SU-DHL-6 (cell line): ENCODE data around the gene TMEM121B.

Experiments used
- H2AFZ ChIP-seq: fragments of 200-600 bp; sonication (generic); 2 replicates; pipeline ENCODE4 v1.6.1; 2014; ENCODE audit warnings: low read depth, mild to moderate bottlenecking, moderate library complexity, mixed read lengths, antibody characterized with exemption, low read length; ENCODE audit not compliant: severe bottlenecking
- H3F3A ChIP-seq: fragments of 200-600 bp; shearing (Covaris generic); 2 replicates; pipeline ENCODE4 v1.6.0; 2016; ENCODE audit warnings: antibody characterized with exemption, mild to moderate bottlenecking; ENCODE audit not compliant: insufficient read depth
- H3K27ac ChIP-seq: fragments of 200-600 bp; sonication (generic); 2 replicates; pipeline ENCODE4 v1.5.1; 2016; ENCODE audit warnings: low read depth, mild to moderate bottlenecking, low read length, moderate library complexity, mixed read lengths
- H3K27me3 ChIP-seq: fragments of 200-600 bp; sonication (generic), shearing (Covaris generic); 2 replicates; pipeline ENCODE4 v1.6.0; 2014; ENCODE audit warnings: mild to moderate bottlenecking, low read length
- H3K36me3 ChIP-seq: fragments of 200-600 bp; sonication (generic); 2 replicates; pipeline ENCODE4 v1.6.1; 2014; ENCODE audit warnings: mild to moderate bottlenecking, low read length, mixed read lengths
- H3K4me2 ChIP-seq: fragments of 300-600, 200-600 bp; shearing (Covaris generic), sonication (generic); 2 replicates; pipeline ENCODE4 v1.6.0; 2014; ENCODE audit warnings: low read length, low read depth, mild to moderate bottlenecking; ENCODE audit not compliant: poor library complexity, severe bottlenecking
- H3K4me3 ChIP-seq: fragments of 200-600 bp; sonication (generic); 2 replicates; pipeline ENCODE4 v1.5.1; 2014; ENCODE audit warnings: antibody characterized with exemption, low read length, mild to moderate bottlenecking, mixed read lengths; ENCODE audit not compliant: insufficient read depth, poor library complexity, severe bottlenecking
- H3K79me2 ChIP-seq: fragments of 200-600 bp; sonication (generic); 2 replicates; pipeline ENCODE4 v1.6.1; 2014; ENCODE audit warnings: mild to moderate bottlenecking, low read length, moderate library complexity; ENCODE audit not compliant: insufficient read depth
- H3K9ac ChIP-seq: fragments of 200-600 bp; sonication (generic); 2 replicates; pipeline ENCODE4 v1.7.0; 2014; ENCODE audit warnings: mild to moderate bottlenecking, low read length
- H3K9me2 ChIP-seq: fragments of 200-600 bp; sonication (generic); replicated peaks from 2 replicates; pipeline ENCODE4 v1.6.1; 2014; ENCODE audit warnings: low read length; ENCODE audit not compliant: insufficient read depth
- H3K9me3 ChIP-seq: fragments of 200-600 bp; sonication (generic); 2 replicates; pipeline ENCODE4 v1.6.1; 2014; ENCODE audit warnings: low read length, mixed read lengths; ENCODE audit not compliant: insufficient read depth
- H4K20me1 ChIP-seq: fragments of 200-600 bp; sonication (generic); 2 replicates; pipeline ENCODE4 v1.6.1; 2014; ENCODE audit warnings: low read depth, mild to moderate bottlenecking, antibody characterized with exemption, low read length, moderate library complexity, mixed read lengths
- EZH2phosphoT487 ChIP-seq: fragments of 200-600 bp; sonication (generic), shearing (Covaris generic); conservative IDR thresholded peaks from 2 replicates; pipeline ENCODE4 v1.6.1; 2018; ENCODE audit warnings: mild to moderate bottlenecking, antibody characterized with exemption, low read length, moderate library complexity, mixed read lengths
- TF ChIP-seq, protein P1 (sequence below): fragments of 200-600 bp; sonication (generic); IDR thresholded peaks from one replicate; pipeline ENCODE4 v1.5.1; 2017; ENCODE audit warnings: antibody characterized with exemption, mild to moderate bottlenecking, low read length, moderate library complexity; ENCODE audit not compliant: insufficient read depth, poor library complexity, severe bottlenecking

The TMEM121B gene

DNA sequence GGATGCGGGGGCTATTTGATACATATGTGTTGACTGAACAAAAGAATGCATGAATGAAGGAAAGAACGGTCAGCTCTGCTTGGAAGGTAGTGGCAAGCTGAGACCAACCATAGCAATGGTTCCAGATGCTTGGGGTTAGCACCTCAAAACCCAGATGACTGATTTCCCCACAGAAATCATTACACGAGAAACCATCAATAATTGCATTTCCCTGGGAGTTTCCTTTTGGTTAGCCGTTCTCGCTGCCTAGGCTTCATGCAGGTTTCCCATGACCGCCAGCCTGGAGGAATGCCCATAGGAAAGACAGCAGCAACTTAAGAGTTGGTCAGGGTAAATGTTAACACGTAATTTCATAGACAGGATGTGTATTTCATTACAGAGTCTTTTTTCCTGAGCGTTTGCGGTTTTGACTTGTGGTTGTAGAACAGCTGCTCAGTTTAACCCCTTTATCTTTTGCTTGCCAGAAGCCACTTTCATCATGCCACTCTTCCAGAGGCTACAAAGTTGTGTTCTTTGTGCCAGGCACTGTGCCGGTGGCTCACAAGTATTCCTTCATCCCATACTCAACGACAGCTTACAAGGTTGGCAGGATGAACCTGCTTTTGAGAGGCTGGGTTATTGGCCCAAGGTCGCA lies 33.5 kb downstream of the TMEM121B start:
- Histone ChIP-seq H3K4me3 (no peak overlapping the region), H3K79me2 (no peaks in the 10 kb centered on the region), H3K27ac (peak overlapping the region; percentile 37), H3K9ac (no peak overlapping the region), H3K36me3 (no peaks in the 10 kb centered on the region), H3K4me2 (peak overlapping the region; percentile 40), H3F3A (0 out of 2 replicates have a peak, but pooled peaks cover 3% of the 10 kb centered on the region), H4K20me1 (no peaks in the 10 kb centered on the region), H3K9me3 (no peaks in the 10 kb centered on the region), H3K27me3 (no peaks in the 10 kb centered on the region), H2AFZ (no peak overlapping the region), H3K9me2 (no peaks in the 10 kb centered on the region)
- no peak for TF ChIP-seq EZH2phosphoT487
- TF ChIP-seq, protein P1, sequence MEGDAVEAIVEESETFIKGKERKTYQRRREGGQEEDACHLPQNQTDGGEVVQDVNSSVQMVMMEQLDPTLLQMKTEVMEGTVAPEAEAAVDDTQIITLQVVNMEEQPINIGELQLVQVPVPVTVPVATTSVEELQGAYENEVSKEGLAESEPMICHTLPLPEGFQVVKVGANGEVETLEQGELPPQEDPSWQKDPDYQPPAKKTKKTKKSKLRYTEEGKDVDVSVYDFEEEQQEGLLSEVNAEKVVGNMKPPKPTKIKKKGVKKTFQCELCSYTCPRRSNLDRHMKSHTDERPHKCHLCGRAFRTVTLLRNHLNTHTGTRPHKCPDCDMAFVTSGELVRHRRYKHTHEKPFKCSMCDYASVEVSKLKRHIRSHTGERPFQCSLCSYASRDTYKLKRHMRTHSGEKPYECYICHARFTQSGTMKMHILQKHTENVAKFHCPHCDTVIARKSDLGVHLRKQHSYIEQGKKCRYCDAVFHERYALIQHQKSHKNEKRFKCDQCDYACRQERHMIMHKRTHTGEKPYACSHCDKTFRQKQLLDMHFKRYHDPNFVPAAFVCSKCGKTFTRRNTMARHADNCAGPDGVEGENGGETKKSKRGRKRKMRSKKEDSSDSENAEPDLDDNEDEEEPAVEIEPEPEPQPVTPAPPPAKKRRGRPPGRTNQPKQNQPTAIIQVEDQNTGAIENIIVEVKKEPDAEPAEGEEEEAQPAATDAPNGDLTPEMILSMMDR, result no peak

DNA sequence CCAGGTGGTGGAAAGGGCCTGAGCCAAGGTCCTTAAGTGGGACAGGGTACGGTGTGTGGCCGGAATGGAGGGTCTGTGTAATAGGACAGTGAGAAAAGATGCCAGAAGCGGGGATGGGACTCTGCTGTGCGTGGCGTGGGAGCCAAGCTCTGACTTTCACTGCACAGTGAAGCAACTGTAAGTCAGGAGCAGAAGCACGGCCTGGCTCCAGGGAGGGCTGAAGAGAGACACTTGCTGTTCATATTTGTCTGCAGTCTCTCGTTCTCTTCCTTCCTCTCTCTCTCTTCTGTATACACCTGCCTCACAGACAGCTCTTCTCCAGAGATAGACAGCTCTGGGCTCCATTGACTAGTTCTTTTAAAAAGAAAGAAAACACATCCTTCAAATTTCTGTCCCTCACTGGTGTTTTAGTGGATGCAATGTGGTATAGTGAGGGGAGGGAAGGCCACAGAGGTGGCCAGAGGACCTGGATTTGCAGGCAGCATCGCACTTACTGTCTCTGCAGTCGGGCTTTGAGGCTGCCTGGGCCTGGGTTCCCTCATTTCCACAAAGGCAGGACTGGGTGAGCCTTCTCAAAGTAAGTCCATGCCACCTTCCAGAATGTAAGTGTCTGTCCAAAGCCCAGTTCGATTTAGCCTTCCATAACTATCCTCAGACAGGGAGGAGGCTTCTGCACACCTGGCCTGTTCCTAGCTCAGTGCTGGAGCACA lies 34.2 kb downstream of the TMEM121B start:
- Histone ChIP-seq H2AFZ (no peak overlapping the region), H3K79me2 (no peaks in the 10 kb centered on the region), H3K9ac (no peak overlapping the region), H3F3A (0 out of 2 replicates have a peak, but pooled peaks cover 3% of the 10 kb centered on the region), H3K36me3 (no peaks in the 10 kb centered on the region), H3K9me2 (no peaks in the 10 kb centered on the region), H3K27ac (peak overlapping the region; percentile 37), H4K20me1 (no peaks in the 10 kb centered on the region), H3K27me3 (no peaks in the 10 kb centered on the region), H3K4me3 (no peak overlapping the region), H3K4me2 (peak overlapping the region; percentile 40), H3K9me3 (no peaks in the 10 kb centered on the region)
- TF ChIP-seq, protein P1, result no peak
- TF ChIP-seq EZH2phosphoT487, result no peak

DNA sequence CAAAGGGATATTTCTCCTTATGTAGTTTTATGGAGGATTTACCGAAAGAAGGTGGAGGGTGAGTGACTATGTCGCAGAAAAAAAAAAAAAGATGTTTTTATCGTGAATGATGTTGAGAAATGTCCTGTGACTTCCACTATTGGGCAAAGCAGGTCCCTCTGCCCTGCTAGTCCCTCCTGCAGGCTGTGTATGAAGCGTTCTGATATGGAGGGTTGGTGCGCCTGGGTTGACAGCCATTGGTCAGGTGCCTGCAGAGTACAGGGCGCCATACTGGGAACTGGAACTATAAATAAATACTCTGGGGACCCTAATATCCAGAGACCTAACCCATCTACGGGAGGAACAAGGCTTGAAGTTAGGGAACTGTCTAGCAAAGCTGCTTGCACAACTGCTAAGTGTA lies 34.9 kb downstream of the TMEM121B start:
- no peaks in the 10 kb centered on the region for H3K36me3 ChIP-seq
- no peak overlapping the region for H3K4me3 ChIP-seq
- H3F3A ChIP-seq, result 0 out of 2 replicates have a peak, but pooled peaks cover 3% of the 10 kb centered on the region
- H3K4me2 ChIP-seq, result peak overlapping the region; percentile 62
- H3K9me2 ChIP-seq, result no peaks in the 10 kb centered on the region
- H3K79me2 ChIP-seq, result no peaks in the 10 kb centered on the region
- no peak overlapping the region for H2AFZ ChIP-seq
- H3K27ac ChIP-seq, result no peak overlapping the region
- no peaks in the 10 kb centered on the region for H3K9me3 ChIP-seq
- no peaks in the 10 kb centered on the region for H3K27me3 ChIP-seq
- TF ChIP-seq EZH2phosphoT487, result no peak
- TF ChIP-seq, protein P1, result no peak
- H4K20me1 ChIP-seq, result no peaks in the 10 kb centered on the region
- no peak overlapping the region for H3K9ac ChIP-seq
